DND-41 (cell line): ENCODE measurements around the gene IRF1.

Experiments
- ATAC-seq: fragments of 200-7000 bp; cut with Tn5 transposase; 3 replicates; pipeline ENCODE4 v1.9.1; 2021; ENCODE audit warnings: low read depth; ENCODE audit not compliant: insufficient read depth
- DNase-seq: peaks from one replicate; pipeline ENCODE4 v3.0.0-alpha.2; 2020
- H2AFZ ChIP-seq: 2 replicates; pipeline ENCODE4 v1.6.0; 2012; ENCODE audit warnings: low read depth, low read length
- H3K27ac ChIP-seq: 2 replicates; pipeline ENCODE4 v1.5.1; 2012; ENCODE audit warnings: low read length, inconsistent platforms
- H3K27me3 ChIP-seq: fragments of 200-600 bp; sonication (generic); 2 replicates; pipeline ENCODE4 v1.6.0; 2012; ENCODE audit warnings: low read length, mild to moderate bottlenecking, inconsistent platforms; ENCODE audit not compliant: insufficient read depth, poor library complexity
- H3K36me3 ChIP-seq: 2 replicates; pipeline ENCODE4 v1.5.1; 2012; ENCODE audit warnings: low read length, inconsistent platforms; ENCODE audit not compliant: insufficient read depth
- H3K4me1 ChIP-seq: 2 replicates; pipeline ENCODE4 v1.5.1; 2012; ENCODE audit warnings: mild to moderate bottlenecking, low read length; ENCODE audit not compliant: insufficient read depth
- H3K4me2 ChIP-seq: 2 replicates; pipeline ENCODE4 v1.6.0; 2012; ENCODE audit warnings: mild to moderate bottlenecking, moderate library complexity, low read length, inconsistent platforms; ENCODE audit not compliant: insufficient read depth
- H3K4me3 ChIP-seq, 2 experiments: fragments of 200-600 bp in 1 of 2; shearing (Covaris generic) in 1 of 2; 2 replicates each; pipeline ENCODE4 v1.5.1; 2012 to 2016; ENCODE audit warnings: inconsistent platforms in 2 of 2, low read length in 2 of 2, mild to moderate bottlenecking in 2 of 2, low read depth in 1 of 2, moderate library complexity in 1 of 2
- H3K79me2 ChIP-seq: 2 replicates; pipeline ENCODE4 v1.6.0; 2012; ENCODE audit warnings: low read length, inconsistent platforms; ENCODE audit not compliant: insufficient read depth
- H3K9ac ChIP-seq: 2 replicates; pipeline ENCODE4 v1.6.0; 2012; ENCODE audit warnings: low read depth, mild to moderate bottlenecking, inconsistent platforms, low read length, moderate library complexity
- H3K9me3 ChIP-seq: 2 replicates; pipeline ENCODE4 v1.5.1; 2012; ENCODE audit warnings: low read length, moderate library complexity, mild to moderate bottlenecking, inconsistent platforms; ENCODE audit not compliant: insufficient read depth, severe bottlenecking
- H4K20me1 ChIP-seq: 2 replicates; pipeline ENCODE4 v1.6.0; 2012; ENCODE audit warnings: low read length; ENCODE audit not compliant: insufficient read depth
- EZH2 ChIP-seq: IDR thresholded peaks from 3 replicates; pipeline ENCODE4 v1.6.1; 2012; ENCODE audit warnings: borderline replicate concordance, low read depth, mild to moderate bottlenecking, moderate library complexity, low read length, inconsistent platforms; ENCODE audit not compliant: severe bottlenecking
- TF ChIP-seq, protein P1 (sequence below): IDR thresholded peaks from 2 replicates; pipeline ENCODE4 v1.5.1; 2012; ENCODE audit warnings: borderline replicate concordance, low read length, moderate library complexity, mild to moderate bottlenecking; ENCODE audit not compliant: poor library complexity, severe bottlenecking; ENCODE audit errors: extremely low read depth

IRF1 gene

DNA sequence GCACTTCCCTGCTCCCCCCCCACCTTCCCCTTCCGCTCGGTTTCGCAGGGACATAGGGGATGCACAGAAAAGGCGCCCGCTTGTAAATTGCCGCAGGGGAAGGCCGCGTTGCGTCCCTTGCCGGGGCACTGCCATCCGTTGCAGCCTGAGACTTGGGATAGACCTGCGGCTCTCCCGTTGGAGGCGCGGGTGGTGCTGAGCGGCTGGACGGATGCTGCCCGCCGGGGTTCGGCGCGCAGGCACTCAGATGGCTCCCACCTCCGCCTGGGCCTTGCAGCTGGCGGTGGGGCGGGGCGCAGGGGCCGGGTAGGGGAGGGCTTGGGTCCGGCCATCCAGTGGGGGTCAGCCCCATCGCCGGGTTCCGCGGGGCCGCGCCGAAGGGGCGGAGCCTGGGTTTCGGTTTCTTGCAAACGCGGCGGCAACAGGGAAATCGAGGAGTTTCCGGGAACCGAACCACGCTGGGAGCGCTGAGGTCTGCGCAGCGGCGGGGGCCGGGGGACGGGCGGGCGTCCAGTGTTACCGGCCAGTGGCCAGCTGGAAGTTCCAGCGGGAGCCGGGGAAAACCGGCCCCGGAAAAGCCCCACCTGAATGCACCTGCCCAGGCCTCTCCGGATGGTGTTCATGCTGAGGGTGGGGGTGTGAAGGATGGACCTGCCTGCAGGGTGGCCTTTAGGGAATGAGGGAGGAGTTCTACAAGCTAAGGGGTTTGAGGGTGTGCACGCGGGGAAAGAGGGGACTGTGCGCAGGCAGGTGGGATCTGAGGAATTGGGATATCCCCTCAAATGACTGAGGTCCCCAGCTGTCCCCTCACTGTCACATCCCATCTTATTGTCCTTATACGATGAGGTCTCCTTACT lies 6.3 kb upstream of the IRF1 start:
- Histone ChIP-seq H3K4me1 (peaks cover 45% of the 10 kb centered on the region), H3K27ac (peak overlapping the region; percentile 88), H3K4me2 (peak overlapping the region; percentile 73), H3K4me3 (peak overlapping the region in 1 of 2 experiments; percentile 55; a peak in 3 of 4 replicates), H3K9me3 (no peaks in the 10 kb centered on the region), H3K79me2 (peaks cover 29% of the 10 kb centered on the region), H2AFZ (peak overlapping the region; percentile 49; the same call in 1 of the 2 replicates), H4K20me1 (no peaks in the 10 kb centered on the region), H3K36me3 (no peaks in the 10 kb centered on the region), H3K27me3 (no peaks in the 10 kb centered on the region), H3K9ac (peak overlapping the region; percentile 68)
- peak; percentile 55 for DNase-seq
- TF ChIP-seq, protein P1, sequence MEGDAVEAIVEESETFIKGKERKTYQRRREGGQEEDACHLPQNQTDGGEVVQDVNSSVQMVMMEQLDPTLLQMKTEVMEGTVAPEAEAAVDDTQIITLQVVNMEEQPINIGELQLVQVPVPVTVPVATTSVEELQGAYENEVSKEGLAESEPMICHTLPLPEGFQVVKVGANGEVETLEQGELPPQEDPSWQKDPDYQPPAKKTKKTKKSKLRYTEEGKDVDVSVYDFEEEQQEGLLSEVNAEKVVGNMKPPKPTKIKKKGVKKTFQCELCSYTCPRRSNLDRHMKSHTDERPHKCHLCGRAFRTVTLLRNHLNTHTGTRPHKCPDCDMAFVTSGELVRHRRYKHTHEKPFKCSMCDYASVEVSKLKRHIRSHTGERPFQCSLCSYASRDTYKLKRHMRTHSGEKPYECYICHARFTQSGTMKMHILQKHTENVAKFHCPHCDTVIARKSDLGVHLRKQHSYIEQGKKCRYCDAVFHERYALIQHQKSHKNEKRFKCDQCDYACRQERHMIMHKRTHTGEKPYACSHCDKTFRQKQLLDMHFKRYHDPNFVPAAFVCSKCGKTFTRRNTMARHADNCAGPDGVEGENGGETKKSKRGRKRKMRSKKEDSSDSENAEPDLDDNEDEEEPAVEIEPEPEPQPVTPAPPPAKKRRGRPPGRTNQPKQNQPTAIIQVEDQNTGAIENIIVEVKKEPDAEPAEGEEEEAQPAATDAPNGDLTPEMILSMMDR, result no peak
- no peak for TF ChIP-seq EZH2
- ATAC-seq, result peak; percentile 2; the same call in 2 of the 3 replicates

DNA sequence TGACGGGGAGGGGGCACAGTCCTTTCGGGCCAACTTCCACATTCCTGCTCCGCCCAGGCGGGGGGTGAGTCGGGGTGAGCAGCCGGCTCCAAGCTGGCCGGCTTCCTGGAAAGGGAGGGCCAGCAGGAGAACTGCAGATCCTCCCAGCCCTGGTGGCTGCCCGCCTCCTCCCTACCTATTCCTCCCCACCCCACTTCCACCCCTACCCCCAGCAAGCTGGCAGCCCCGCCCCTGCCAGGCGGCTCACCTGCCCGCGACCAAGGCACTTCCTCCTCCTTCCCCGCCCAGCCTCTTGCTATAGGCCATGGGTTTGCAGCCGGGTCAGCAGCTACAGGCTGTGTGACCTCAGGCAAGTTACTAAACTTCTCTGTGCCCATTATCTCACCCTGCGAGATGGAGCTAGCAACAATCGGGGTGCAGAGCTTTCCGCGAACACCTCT lies 5.6 kb upstream of the IRF1 start:
- peaks cover 49% of the 10 kb centered on the region for H3K4me1 ChIP-seq
- H3K4me2 ChIP-seq, result peak overlapping the region; percentile 73
- peak overlapping the region; percentile 68 for H3K9ac ChIP-seq
- peak overlapping the region; percentile 19 to 55; a peak in 3 of 4 replicates for H3K4me3 ChIP-seq
- H3K9me3 ChIP-seq, result no peaks in the 10 kb centered on the region
- H3K79me2 ChIP-seq, result peaks cover 36% of the 10 kb centered on the region
- H3K27ac ChIP-seq, result peak overlapping the region; percentile 88
- H2AFZ ChIP-seq, result peak overlapping the region; percentile 49
- ATAC-seq, result peak; percentile 56
- no peaks in the 10 kb centered on the region for H3K27me3 ChIP-seq
- peak; percentile 79 for DNase-seq
- no peaks in the 10 kb centered on the region for H3K36me3 ChIP-seq
- no peak for TF ChIP-seq EZH2
- TF ChIP-seq, protein P1, result no peak
- no peaks in the 10 kb centered on the region for H4K20me1 ChIP-seq

DNA sequence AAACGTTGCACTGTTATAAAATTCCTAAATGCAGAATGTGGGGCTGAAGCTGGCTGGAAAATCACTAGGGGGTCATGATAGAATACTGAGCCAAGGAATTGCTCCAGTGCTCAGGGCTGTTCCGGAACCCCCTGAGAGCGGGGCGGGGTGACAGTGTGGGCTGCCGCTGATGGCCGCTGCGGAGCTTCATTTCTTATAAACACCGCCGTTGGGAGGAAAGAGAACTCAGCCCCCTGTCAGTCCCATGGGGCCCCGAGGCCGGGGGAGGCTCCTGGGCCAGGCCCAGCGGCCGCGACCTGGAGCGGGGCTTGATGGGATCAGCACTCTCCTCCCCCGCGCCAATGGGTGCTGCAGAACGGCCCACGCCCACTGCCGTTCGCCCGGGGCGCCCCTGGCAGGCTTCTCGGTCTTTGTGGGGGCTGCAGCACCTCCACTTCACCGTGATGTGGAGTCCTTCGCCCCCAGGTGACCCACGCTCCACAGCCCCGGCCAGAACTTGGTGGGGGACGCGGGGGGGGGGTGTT lies 5.2 kb upstream of the IRF1 start:
- H3K27ac ChIP-seq, result peak overlapping the region; percentile 88
- H4K20me1 ChIP-seq, result no peaks in the 10 kb centered on the region
- H3K9me3 ChIP-seq, result no peaks in the 10 kb centered on the region
- peak overlapping the region; percentile 68 for H3K9ac ChIP-seq
- TF ChIP-seq EZH2, result no peak
- TF ChIP-seq, protein P1, result peak; percentile 20
- peak; percentile 78 for ATAC-seq
- peaks cover 48% of the 10 kb centered on the region for H3K4me1 ChIP-seq
- DNase-seq, result peak; percentile 88
- H3K4me3 ChIP-seq, result peak overlapping the region; percentile 19 to 55; a peak in 3 of 4 replicates
- H2AFZ ChIP-seq, result peak overlapping the region; percentile 34
- no peaks in the 10 kb centered on the region for H3K27me3 ChIP-seq
- H3K4me2 ChIP-seq, result peak overlapping the region; percentile 73
- H3K36me3 ChIP-seq, result no peaks in the 10 kb centered on the region
- H3K79me2 ChIP-seq, result peaks cover 40% of the 10 kb centered on the region
